ENCODE results near the gene KRTAP4-16.
"Not testable (repeated sequence)": the region's sequence is repeated elsewhere in the genome, so short reads cannot be mapped to it uniquely, and the experiment has no call there.

DNA sequence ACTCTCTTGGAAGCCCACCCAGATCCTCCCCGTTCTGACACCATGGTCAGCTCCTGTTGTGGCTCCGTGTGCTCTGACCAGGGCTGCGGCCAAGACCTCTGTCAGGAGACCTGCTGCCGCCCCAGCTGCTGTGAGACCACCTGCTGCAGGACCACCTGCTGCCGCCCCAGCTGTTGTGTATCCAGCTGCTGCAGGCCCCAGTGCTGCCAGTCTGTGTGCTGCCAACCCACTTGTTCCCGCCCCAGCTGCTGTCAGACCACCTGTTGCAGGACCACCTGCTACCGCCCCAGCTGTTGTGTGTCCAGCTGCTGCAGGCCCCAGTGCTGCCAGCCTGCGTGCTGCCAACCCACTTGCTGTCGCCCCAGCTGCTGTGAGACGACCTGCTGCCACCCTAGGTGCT, 3.3 kb upstream of the KRTAP4-16 start, which contains the start of gene KRTAP4-9:
- not testable (repeated sequence) for TF ChIP-seq EP300 (IDR thresholded peaks at IDR 0.05; ENCODE audit: low read depth); POLR2AphosphoS5 (IDR thresholded peaks at IDR 0.05); POLR2A (IDR thresholded peaks at IDR 0.05)
- TF ChIP-seq, protein P1, sequence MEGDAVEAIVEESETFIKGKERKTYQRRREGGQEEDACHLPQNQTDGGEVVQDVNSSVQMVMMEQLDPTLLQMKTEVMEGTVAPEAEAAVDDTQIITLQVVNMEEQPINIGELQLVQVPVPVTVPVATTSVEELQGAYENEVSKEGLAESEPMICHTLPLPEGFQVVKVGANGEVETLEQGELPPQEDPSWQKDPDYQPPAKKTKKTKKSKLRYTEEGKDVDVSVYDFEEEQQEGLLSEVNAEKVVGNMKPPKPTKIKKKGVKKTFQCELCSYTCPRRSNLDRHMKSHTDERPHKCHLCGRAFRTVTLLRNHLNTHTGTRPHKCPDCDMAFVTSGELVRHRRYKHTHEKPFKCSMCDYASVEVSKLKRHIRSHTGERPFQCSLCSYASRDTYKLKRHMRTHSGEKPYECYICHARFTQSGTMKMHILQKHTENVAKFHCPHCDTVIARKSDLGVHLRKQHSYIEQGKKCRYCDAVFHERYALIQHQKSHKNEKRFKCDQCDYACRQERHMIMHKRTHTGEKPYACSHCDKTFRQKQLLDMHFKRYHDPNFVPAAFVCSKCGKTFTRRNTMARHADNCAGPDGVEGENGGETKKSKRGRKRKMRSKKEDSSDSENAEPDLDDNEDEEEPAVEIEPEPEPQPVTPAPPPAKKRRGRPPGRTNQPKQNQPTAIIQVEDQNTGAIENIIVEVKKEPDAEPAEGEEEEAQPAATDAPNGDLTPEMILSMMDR (IDR thresholded peaks at IDR 0.05) = not testable (repeated sequence)

Measured in transverse colon (tissue), 4 donors.